ENCODE results near the gene ALK. TPM values are rescaled to one million over a fixed set of nuclear protein-coding genes. Genes with fewer than 3 reads are reported as not detected.

Gene ALK
- total RNA-seq, 1 donor from 2014 or later, result not detected

GRCh38 chr2:29281916-29282247, 639.5 kb downstream of the ALK start:
- H3K4me3 Mint-ChIP-seq (ENCODE audit: low read depth), result no peak overlapping the region
- DNase-seq (ENCODE audit: low spot score, unreplicated experiment), result no peak
- no peak overlapping the region for H3K27ac Mint-ChIP-seq
- H3K36me3 Mint-ChIP-seq (ENCODE audit: insufficient read depth), result no peaks in the 10 kb centered on the region
- H3K4me1 Mint-ChIP-seq (ENCODE audit: low read depth), result no peaks in the 10 kb centered on the region
- TF ChIP-seq CTCF (IDR thresholded peaks at IDR 0.05; ENCODE audit: unreplicated experiment), result no peak
- H3K27me3 Mint-ChIP-seq, result peaks cover 19% of the 10 kb centered on the region
- H3K9me3 Mint-ChIP-seq (ENCODE audit: low read depth), result no peaks in the 10 kb centered on the region

DNA sequence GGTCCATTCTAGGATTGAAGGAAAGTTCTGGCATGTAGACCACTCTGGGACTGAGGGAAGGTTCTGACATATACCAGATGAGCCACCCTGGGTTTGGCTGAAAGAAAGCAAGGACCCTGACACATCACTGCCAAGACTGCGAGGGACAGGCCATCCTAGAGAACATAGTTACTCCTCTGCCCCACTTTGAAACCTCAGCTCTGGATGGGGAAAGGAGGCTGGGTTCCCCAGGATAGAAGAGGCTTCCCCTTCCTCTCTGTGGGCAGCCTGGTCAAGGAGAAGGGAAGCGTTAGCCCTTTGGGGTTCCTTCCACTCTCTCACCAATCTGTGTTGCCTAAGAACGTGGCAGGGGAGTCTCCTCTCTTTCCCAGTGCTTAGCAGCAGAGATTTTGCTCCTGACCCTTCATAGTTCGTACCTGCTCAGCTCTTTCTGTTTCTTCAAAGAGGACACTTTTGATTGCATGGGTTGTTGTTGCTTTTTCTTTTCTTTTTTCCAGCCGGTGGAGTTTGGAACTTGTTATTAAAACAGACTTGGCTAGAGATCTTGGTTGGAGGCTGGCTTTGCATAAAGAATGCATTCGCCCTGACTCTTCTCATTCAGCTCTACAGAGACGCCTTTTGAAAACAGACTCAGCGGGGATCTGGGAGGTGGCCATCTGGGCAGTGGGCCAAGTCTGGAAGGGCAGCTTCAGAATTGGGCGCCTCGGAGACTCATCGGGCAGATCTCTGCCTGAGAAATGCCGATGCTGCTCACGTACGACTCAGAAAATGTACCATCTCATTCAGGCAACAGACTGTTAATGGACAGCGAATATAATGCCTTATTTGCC, 640.1 kb downstream of the ALK start:
- no peak overlapping the region for H3K4me3 Mint-ChIP-seq (ENCODE audit: low read depth)
- TF ChIP-seq CTCF (IDR thresholded peaks at IDR 0.05; ENCODE audit: unreplicated experiment), result no peak
- DNase-seq (ENCODE audit: low spot score, unreplicated experiment), result no peak
- H3K27ac Mint-ChIP-seq, result no peak overlapping the region
- H3K27me3 Mint-ChIP-seq, result peaks cover 24% of the 10 kb centered on the region
- no peaks in the 10 kb centered on the region for H3K36me3 Mint-ChIP-seq (ENCODE audit: insufficient read depth)
- no peaks in the 10 kb centered on the region for H3K9me3 Mint-ChIP-seq (ENCODE audit: low read depth)
- H3K4me1 Mint-ChIP-seq (ENCODE audit: low read depth), result no peaks in the 10 kb centered on the region

GRCh38 chr2:29278966-29279365, 642.4 kb downstream of the ALK start:
- Mint-ChIP-seq H3K4me1 (ENCODE audit: low read depth) (peaks cover 2% of the 10 kb centered on the region), H3K27me3 (peaks cover 27% of the 10 kb centered on the region), H3K27ac (no peak overlapping the region), H3K36me3 (ENCODE audit: insufficient read depth) (no peaks in the 10 kb centered on the region), H3K9me3 (ENCODE audit: low read depth) (no peaks in the 10 kb centered on the region), H3K4me3 (ENCODE audit: low read depth) (no peak overlapping the region)
- no peak for DNase-seq (ENCODE audit: low spot score, unreplicated experiment)
- TF ChIP-seq CTCF (IDR thresholded peaks at IDR 0.05; ENCODE audit: unreplicated experiment), result no peak

GRCh38 chr2:29276151-29276550, 645.2 kb downstream of the ALK start:
- no peaks in the 10 kb centered on the region for H3K9me3 Mint-ChIP-seq (ENCODE audit: low read depth)
- no peak for DNase-seq (ENCODE audit: low spot score, unreplicated experiment)
- H3K36me3 Mint-ChIP-seq (ENCODE audit: insufficient read depth), result no peaks in the 10 kb centered on the region
- H3K4me3 Mint-ChIP-seq (ENCODE audit: low read depth), result no peak overlapping the region
- H3K27ac Mint-ChIP-seq, result no peak overlapping the region
- peaks cover 24% of the 10 kb centered on the region for H3K27me3 Mint-ChIP-seq
- peaks cover 9% of the 10 kb centered on the region for H3K4me1 Mint-ChIP-seq (ENCODE audit: low read depth)
- no peak for TF ChIP-seq CTCF (IDR thresholded peaks at IDR 0.05; ENCODE audit: unreplicated experiment)

- Mint-ChIP-seq H3K4me3 (ENCODE audit: low read depth) (no peak overlapping the region), H3K9me3 (ENCODE audit: low read depth) (no peaks in the 10 kb centered on the region), H3K27me3 (peaks cover 26% of the 10 kb centered on the region), H3K4me1 (ENCODE audit: low read depth) (peaks cover 9% of the 10 kb centered on the region), H3K27ac (no peak overlapping the region), H3K36me3 (ENCODE audit: insufficient read depth) (no peaks in the 10 kb centered on the region)
- TF ChIP-seq CTCF (IDR thresholded peaks at IDR 0.05; ENCODE audit: unreplicated experiment), result no peak
- no peak for DNase-seq (ENCODE audit: low spot score, unreplicated experiment)
These were observed 646.2 kb downstream of the ALK start for GRCh38 chr2:29275186-29275585.
